HEK293T (cell line): ENCODE measurements around the gene PLCD1.

ENCODE experiments used
- CTCF ChIA-PET: fragments of 350-600 bp; formaldehyde crosslinking; extraction: SDS; loops from one replicate; lab custom pipeline; 2021; ENCODE audit warnings: antibody characterized with exemption, inconsistent platforms; lab: Yijun Ruan, JAX
- POLR2A ChIA-PET: fragments of 350-600 bp; formaldehyde crosslinking; extraction: SDS; loops from one replicate; lab custom pipeline; 2020; ENCODE audit warnings: antibody characterized with exemption, inconsistent platforms; lab: Yijun Ruan, JAX
- DNase-seq: peaks from one replicate; pipeline ENCODE4 v3.0.0; 2012; ENCODE audit warnings: mixed read lengths; ENCODE audit errors: extremely low spot score
- ARNT ChIP-seq: fragments of 450-650 bp; IDR thresholded peaks from 2 replicates; pipeline ENCODE4 v1.6.1; 2017; ENCODE audit warnings: mild to moderate bottlenecking
- BHLHE40 ChIP-seq: fragments of 450-650 bp; IDR thresholded peaks from 2 replicates; pipeline ENCODE4 v1.6.1; 2016; ENCODE audit warnings: mild to moderate bottlenecking, moderate library complexity, borderline replicate concordance
- CTBP1 ChIP-seq: fragments of 450-650 bp; IDR thresholded peaks from 2 replicates; pipeline ENCODE4 v1.6.1; 2016; ENCODE audit warnings: borderline replicate concordance
- ELF4 ChIP-seq: fragments of 450-650 bp; IDR thresholded peaks from 2 replicates; pipeline ENCODE4 v1.6.1; 2017; ENCODE audit warnings: antibody characterized with exemption
- FOXA1 ChIP-seq: fragments of 450-650 bp; IDR thresholded peaks from 2 replicates; pipeline ENCODE4 v1.6.1; 2016; ENCODE audit warnings: mild to moderate bottlenecking
- FOXK2 ChIP-seq: fragments of 450-650 bp; IDR thresholded peaks from 2 replicates; pipeline ENCODE4 v1.6.1; 2016; ENCODE audit warnings: mild to moderate bottlenecking
- FOXM1 ChIP-seq: fragments of 450-650 bp; IDR thresholded peaks from 2 replicates; pipeline ENCODE4 v1.6.1; 2017; ENCODE audit warnings: mild to moderate bottlenecking, borderline replicate concordance
- HDGF ChIP-seq: fragments of 450-650 bp; IDR thresholded peaks from 2 replicates; pipeline ENCODE4 v1.6.1; 2017; ENCODE audit warnings: antibody characterized with exemption, borderline replicate concordance
- L3MBTL2 ChIP-seq: fragments of 450-650 bp; conservative IDR thresholded peaks from 2 replicates; pipeline ENCODE4 v1.6.1; 2016; ENCODE audit warnings: mild to moderate bottlenecking
- LEF1 ChIP-seq: fragments of 450-650 bp; IDR thresholded peaks from 2 replicates; pipeline ENCODE4 v1.6.1; 2017; ENCODE audit warnings: mild to moderate bottlenecking, borderline replicate concordance
- NFRKB ChIP-seq: fragments of 450-650 bp; IDR thresholded peaks from 2 replicates; pipeline ENCODE4 v1.6.1; 2016; ENCODE audit warnings: mild to moderate bottlenecking, moderate library complexity
- PKNOX1 ChIP-seq: fragments of 450-650 bp; IDR thresholded peaks from 2 replicates; pipeline ENCODE4 v1.6.1; 2016
- SP1 ChIP-seq: fragments of 450-650 bp; IDR thresholded peaks from 2 replicates; pipeline ENCODE4 v1.6.1; 2017
- SUZ12 ChIP-seq: fragments of 450-650 bp; IDR thresholded peaks from 2 replicates; pipeline ENCODE4 v1.6.1; 2016; ENCODE audit warnings: mild to moderate bottlenecking
- TARDBP ChIP-seq: fragments of 450-650 bp; IDR thresholded peaks from 2 replicates; pipeline ENCODE4 v1.6.1; 2016
- ZNF384 ChIP-seq: fragments of 450-650 bp; IDR thresholded peaks from 2 replicates; pipeline ENCODE4 v1.6.1; 2016

Gene PLCD1

DNA sequence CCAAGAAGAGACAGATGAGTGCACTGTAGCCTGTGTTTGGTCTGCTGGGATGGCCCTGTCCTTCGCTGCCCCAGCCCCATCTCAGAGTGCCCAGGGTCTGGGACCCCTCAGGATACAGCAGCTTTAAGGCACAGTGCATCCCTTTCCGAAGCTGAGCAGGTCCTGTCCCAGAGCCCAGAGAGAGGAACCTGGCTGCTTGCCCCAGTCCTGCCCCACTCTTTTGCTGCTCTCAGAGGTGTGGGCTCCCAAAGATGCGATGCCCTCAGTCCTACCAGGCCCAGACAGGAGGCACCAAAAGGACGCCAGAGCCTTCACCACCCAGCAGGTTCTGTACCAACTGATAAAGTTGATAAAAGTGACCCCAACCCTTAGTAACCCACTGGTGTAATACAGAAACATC is 8.2 kb downstream of the PLCD1 start:
- no peak for DNase-seq
- POLR2A ChIA-PET = interaction anchor here (1.0 kb wide), 1 partner anchor 144 kb away, joined by 3 read pairs; the partner anchor contains the start of gene OXSR1
- no peak for TF ChIP-seq FOXK2
- no peak for TF ChIP-seq ZNF384
- no peak for TF ChIP-seq TARDBP
- TF ChIP-seq ELF4 = no peak
- no peak for TF ChIP-seq NFRKB
- no peak for TF ChIP-seq L3MBTL2
- no peak for TF ChIP-seq PKNOX1
- TF ChIP-seq FOXM1 = no peak
- TF ChIP-seq SUZ12 = no peak
- no peak for TF ChIP-seq CTBP1
- TF ChIP-seq ARNT = no peak
- no peak for TF ChIP-seq HDGF
- no peak for TF ChIP-seq FOXA1
- no peak for TF ChIP-seq BHLHE40
- TF ChIP-seq SP1 = no peak
- TF ChIP-seq LEF1 = no peak
- CTCF ChIA-PET = no interaction called here

DNA sequence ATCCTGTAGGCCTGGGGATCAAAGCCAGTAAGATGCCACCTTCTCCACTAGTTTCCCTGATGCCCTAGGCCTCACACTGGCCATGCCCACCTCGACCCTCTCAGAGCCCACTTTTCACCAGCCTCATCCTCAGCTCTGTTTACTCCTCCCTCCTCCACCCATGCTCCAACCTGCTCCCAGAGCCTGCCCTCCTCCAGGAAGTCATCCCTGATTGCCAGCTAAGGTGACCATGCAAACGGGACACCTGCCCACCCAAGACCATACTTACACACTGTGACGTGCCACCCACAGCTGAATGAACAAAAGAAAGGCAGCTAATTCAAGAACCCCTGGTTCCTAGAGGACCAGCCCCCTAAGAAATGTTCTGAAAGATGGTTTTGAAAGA is 9.1 kb downstream of the PLCD1 start:
- POLR2A ChIA-PET = no interaction called here
- no peak for TF ChIP-seq LEF1
- TF ChIP-seq ARNT = no peak
- no peak for TF ChIP-seq NFRKB
- TF ChIP-seq TARDBP = no peak
- no peak for TF ChIP-seq FOXK2
- no peak for TF ChIP-seq SUZ12
- TF ChIP-seq FOXM1 = no peak
- TF ChIP-seq L3MBTL2 = no peak
- TF ChIP-seq SP1 = no peak
- no peak for TF ChIP-seq HDGF
- CTCF ChIA-PET = interaction anchor here (1.1 kb wide), 1 partner anchor 17 kb away, joined by 4 read pairs; no protein-coding TSS in a partner anchor
- DNase-seq = no peak

DNA sequence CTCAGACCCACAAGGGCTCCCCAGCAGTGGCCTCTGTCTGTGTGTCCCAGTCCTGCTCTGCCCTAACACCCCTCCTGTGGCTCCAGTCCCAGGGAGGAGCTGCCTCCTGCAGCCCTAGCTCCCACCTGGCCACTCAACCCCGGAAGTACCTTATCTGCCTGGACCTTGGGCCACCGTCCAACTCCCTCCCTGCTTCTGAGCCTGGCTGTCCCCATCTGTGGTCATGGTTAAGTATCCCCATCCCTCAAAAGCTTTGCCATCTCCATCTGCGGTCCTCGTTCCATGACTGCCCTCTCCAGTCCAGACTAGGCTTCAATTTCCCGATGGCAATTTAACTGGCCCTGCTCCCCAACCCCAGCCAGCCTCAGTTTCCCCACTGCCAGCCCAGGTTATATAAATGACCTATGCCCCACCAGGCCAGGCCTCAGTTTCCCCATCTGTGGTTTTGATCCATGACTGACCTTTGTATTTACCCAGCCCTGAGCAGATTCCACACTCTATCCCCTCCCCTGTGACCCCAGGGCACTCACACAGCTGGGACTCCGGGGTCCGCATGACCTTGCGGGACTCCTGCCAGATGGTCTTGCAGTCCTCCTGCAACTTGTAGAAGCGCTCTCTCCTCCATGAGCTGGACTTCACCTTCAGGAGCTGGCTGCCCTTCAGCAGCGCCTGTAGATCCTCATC is 9.6 kb downstream of the PLCD1 start:
- no peak for DNase-seq
- ChIA-PET CTCF (interaction anchor here (1.1 kb wide), 1 partner anchor 16 kb away, joined by 4 read pairs; no protein-coding TSS in a partner anchor), POLR2A (no interaction called here)
- no peak for TF ChIP-seq FOXK2
- no peak for TF ChIP-seq ELF4
- no peak for TF ChIP-seq L3MBTL2
- TF ChIP-seq FOXA1 = no peak
- no peak for TF ChIP-seq BHLHE40
- TF ChIP-seq NFRKB = no peak
- TF ChIP-seq ARNT = no peak
- no peak for TF ChIP-seq FOXM1
- TF ChIP-seq ZNF384 = no peak
- TF ChIP-seq TARDBP = no peak
- TF ChIP-seq SUZ12 = no peak
- TF ChIP-seq SP1 = no peak
- no peak for TF ChIP-seq PKNOX1
- TF ChIP-seq HDGF = no peak

GRCh38 chr3:38018296-38019266 is 10.9 kb downstream of the PLCD1 start:
- TF ChIP-seq FOXK2 (no peak), LEF1 (no peak), HDGF (no peak), BHLHE40 (no peak), ELF4 (no peak), PKNOX1 (no peak), L3MBTL2 (no peak), FOXM1 (no peak), ZNF384 (no peak), SUZ12 (no peak), TARDBP (no peak), SP1 (no peak), NFRKB (no peak), ARNT (no peak), CTBP1 (no peak), FOXA1 (no peak)
- DNase-seq = no peak
- ChIA-PET CTCF (no interaction called here), POLR2A (no interaction called here)

- ChIA-PET CTCF (no interaction called here), POLR2A (no interaction called here)
- DNase-seq = no peak
- TF ChIP-seq ARNT = no peak
- TF ChIP-seq CTBP1 = no peak
- no peak for TF ChIP-seq SUZ12
- TF ChIP-seq LEF1 = no peak
- TF ChIP-seq PKNOX1 = no peak
- TF ChIP-seq TARDBP = no peak
- no peak for TF ChIP-seq FOXA1
- TF ChIP-seq ZNF384 = no peak
- TF ChIP-seq SP1 = no peak
- no peak for TF ChIP-seq ELF4
- TF ChIP-seq HDGF = no peak
- no peak for TF ChIP-seq FOXK2
Observed at GRCh38 chr3:38017445-38018295, 11.8 kb downstream of the PLCD1 start.
